Measurements from ENCODE around the gene SLAMF1. TPM values are rescaled to one million over a fixed set of nuclear protein-coding genes. Genes with fewer than 3 reads are reported as not detected.
"Not testable (repeated sequence)": the region's sequence is repeated elsewhere in the genome, so short reads cannot be mapped to it uniquely, and the experiment has no call there.

The SLAMF1 gene
- total RNA-seq, 1 donor from 2014 or later = 0.84 TPM

DNA sequence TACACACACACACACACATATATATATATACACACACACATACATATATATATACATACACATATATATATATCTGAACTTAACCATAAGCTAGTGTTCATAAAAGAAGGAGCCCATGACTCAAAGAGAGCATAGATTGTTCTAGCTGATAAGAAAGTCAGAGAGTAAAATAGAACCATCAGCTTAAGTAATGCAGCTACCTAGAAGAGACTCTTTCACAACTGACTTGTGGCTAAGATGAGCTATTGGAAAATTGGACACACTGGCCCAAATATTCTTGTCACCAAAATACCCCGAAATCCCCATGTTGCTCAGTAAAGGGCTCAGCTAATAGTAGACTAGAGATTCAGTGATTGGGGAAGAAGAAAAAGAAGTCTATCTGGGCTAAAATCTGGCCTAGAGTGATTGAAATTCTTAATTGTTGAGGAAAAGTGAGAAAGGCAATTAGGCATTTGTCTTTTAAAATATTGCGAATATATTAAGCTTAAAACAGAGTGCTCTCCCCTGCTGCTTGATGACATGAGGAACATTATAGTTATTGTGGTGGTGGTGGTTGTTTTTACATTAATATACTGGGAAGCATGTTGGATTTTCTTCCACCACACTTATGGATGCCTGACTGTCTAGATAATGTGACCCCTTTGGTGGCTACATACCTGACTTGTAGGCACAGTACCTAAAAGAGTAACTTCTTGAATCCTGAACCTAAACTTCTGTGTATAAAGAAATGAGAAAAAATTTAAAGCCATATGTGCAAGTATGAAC is 6.3 kb downstream of the SLAMF1 start:
- DNase-seq (ENCODE audit: low spot score) = no peak

DNA sequence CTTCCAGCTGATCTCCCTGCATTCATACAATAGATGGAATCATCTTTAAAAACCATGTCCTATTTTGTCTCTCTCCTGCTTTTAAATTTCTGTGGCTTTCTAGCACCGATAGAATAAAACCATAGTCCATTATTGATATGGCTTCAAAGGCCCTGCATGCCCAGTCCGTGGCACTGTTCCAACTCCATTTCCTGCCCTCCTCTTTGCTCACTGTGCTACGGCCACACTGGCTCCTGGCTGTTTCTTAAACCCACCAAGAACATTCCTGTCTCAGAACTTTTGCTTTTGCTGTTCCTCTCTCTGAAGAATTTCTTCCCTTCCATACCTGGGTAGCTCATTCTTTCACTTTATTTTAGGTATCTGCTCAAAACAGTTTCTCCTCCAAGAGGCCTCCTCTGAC is 7.2 kb downstream of the SLAMF1 start:
- DNase-seq (ENCODE audit: low spot score) = no peak

DNA sequence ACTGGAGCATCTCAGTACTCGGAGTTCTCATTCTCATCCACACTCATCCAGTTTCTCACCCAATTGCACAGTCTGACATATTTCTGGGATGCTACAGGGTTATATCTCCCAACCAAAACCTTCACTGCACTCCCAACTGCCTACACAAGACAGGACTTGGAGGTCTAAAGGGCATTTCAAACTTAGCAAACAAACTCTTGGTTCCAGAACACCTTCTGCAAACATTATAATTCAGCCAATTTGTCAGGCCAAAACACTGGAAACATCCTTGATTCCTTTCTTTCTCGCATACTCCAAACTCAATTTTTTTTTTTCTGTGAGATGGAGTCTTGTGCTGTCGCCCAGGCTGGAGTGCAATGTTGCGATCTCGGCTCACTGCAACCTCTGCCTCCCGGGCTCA is 7.9 kb downstream of the SLAMF1 start:
- no peak for DNase-seq (ENCODE audit: low spot score)

DNA sequence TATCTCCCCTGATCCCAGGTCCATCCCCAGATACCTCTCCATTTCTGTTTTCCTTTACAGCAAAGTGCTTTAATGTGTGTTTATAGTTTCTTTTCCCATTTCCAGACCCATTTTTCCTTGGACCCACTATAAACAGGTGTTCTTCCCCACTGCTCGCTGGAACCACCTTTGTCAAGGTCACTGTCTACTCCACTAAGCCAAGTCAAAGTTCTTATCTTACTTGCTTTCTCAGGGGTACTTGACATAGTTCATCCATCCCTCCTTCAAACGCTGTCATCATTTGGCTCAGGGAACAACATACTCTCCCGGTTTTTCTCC is 8.3 kb downstream of the SLAMF1 start:
- DNase-seq (ENCODE audit: low spot score) = no peak

DNA sequence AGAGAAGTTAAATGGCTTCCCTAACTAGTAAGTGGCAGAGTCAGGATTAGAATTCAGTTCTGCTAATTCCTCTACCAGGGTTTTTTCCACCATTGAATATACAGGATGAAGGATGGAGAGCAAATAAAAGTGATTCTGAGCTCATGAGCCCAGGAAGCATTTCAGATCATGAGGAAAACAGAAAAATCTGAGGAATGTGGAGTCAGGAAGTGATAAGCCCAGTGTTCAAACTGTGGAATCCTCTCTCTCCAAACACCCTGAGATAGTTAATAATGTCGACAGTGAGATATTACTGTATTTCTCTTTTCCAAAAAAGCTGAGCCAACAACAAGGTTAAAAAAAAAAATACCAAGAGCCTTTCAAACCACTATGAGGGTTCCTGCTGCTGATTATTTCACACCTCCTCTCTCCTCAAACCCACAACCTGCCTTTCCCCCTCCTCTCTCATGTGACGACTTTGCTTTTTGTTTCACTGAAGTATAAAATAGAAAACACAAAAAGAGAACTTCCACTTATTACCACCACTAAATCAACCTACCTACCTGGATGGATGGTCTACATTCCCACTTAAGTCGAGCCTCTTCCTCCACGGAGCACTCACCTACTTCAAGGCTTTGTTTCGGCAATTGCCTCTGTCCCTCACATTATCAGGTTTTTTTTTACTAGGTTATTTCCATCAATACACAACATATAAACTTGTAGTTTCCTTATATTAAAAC is 8.9 kb downstream of the SLAMF1 start:
- DNase-seq (ENCODE audit: low spot score) = no peak

DNA sequence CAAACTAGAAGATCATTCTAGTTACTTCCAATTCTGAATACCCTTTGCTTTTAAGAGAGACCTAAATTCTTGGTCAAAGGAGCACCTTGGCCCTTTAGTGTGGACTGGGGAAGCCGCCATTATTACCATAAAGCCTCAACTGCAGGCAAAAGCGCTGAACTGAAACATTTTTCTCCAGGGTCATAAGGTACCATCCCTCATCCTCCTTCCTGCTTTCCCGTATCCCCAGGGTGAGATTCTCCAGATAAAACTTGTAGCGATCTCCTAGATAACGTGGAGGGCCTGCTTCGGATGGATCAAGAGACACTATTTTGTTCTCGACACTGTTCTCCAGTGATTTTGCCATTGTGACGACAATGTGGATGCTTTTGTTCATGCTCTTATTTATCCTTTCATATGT is 9.8 kb downstream of the SLAMF1 start:
- DNase-seq (ENCODE audit: low spot score) = no peak

DNA sequence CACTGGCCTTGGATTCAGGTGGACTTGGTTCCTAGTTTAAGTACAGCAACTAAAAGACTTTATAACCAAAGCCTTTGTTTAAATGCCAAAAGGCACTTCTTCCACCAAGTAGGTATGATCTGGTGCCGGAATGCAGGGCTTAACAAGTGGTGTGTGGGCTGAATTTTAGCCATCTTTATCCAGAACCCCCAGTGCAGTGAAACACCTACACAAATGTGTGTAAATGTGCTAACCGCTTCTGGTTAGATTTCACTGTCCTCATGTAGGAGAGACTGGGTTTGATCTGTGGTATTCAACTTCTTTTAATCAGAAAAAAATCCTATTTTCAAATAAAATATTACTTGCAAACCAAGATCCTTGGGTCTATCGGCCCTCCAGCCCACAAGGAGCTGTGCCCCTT is 10.3 kb downstream of the SLAMF1 start:
- DNase-seq (ENCODE audit: low spot score) = no peak

DNA sequence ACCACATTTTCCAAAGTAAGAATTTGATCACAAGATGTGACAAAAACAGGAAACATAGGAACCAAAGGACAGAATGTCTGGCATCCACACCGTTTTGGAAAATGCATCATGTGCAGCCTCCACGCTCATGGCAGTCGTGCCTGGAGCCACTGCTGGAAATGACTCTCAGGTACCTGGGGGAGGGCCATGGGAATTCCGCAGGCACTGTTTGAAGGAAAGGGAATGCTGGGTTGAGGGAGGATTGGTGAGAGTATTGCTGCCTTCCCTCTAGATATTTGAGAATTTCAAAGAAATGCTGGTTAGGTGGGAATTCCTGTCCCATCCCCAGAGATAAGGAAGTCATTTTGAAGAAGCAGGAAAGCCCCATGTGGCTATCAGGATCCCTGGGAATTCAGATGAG is 10.8 kb downstream of the SLAMF1 start:
- no peak for DNase-seq (ENCODE audit: low spot score)

DNA sequence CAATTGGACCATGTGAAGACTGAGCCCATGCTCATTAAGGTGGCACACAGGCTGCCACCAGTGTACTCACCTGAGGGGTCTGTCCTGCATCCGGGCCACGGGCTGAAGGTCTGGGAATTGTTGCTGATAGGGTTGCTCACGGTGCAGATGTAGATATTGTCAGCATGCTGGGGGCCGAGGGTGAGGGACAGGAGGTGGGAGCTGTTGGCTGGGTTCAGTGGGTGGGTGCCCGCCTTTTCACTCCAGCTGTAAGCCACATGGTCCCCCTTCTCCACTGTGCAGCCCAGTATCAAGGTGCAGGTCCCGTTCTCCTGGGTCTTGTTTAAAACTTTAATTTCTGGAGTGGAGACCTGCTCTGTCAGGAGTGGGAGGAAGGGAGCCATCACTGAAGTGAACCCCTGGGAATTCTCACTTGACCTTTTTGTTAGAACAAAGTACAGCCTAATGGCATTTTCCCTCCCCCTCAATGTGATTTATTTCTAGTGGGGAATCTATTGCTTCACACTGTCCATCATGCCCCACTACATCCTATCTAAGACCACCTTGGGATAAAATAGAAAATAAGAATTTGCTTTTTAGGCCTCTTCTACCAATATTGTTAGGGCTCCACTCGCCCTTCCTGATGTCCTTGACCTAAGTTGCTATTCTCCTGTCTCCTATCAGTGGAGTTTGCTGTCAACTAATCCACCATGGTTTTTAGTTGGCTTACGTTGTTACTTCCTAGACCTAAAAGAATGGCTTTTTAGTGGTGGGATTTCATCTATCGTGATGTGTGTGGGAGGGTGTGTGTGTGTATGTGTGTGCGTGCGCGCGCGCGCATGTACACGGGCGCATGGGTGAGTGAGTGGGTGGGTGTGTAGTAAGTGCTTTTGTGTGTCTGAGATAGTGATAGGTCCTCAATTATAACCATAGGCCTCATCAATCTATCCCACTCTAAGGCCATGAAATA is 12.0 kb downstream of the SLAMF1 start:
- no peak for DNase-seq (ENCODE audit: low spot score)

DNA sequence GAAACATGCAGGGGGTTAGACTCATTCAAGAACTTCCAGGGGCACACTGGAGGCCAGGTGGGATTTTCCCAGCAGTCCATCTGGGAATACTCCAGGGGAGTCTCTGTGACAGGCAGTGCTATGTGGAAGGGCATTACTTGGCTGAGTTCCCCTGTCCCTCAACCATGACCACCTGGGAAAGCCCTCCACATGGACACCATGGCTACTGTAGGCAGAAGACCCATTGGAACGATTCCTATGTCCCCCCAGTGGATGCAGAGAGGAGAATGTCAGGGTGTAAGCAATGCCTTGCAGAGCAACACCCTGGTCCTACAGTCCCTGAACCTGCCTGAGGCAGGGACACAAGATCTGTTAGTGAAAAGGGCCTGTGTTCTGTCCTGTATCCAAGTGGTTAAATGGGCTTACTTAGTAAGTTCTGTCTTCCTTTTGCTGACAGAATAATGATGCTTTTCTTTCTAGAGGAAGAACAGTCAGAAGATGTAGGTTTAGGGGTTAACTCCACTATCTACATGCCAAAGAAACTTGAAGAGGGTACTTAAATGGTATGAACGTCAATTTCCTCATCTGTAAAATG is 13.4 kb downstream of the SLAMF1 start:
- no peak for DNase-seq (ENCODE audit: low spot score)

DNA sequence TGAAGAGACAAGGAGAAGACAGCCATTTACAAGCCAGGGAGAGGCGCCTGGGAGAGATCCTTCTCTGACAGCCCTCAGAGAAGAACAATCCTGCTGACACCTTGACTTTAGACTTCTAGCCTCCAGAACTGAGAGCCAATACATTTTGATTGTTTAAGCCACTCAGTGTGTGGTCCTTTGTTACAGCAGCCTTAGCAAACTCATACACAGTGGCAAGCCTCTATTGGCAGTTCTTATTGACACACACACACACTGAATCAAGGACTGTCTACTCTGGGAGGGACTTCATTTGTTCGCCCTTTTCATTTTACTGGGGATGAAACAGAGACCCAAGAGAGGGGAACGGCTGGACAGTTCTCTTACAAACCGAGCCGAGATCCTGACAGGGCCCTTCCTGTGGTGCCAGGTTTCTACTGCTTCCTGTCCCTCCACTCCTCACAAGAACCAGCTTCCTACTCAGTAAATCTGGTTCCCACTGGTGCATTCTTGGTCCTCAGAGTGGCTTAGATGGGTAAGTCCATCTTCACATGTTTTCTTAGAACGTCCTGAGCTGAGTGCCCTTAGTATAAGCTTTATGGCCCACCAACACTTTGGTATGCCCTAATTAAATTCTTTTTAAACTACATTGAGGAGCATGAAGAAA is 14.7 kb downstream of the SLAMF1 start:
- no peak for DNase-seq (ENCODE audit: low spot score)

DNA sequence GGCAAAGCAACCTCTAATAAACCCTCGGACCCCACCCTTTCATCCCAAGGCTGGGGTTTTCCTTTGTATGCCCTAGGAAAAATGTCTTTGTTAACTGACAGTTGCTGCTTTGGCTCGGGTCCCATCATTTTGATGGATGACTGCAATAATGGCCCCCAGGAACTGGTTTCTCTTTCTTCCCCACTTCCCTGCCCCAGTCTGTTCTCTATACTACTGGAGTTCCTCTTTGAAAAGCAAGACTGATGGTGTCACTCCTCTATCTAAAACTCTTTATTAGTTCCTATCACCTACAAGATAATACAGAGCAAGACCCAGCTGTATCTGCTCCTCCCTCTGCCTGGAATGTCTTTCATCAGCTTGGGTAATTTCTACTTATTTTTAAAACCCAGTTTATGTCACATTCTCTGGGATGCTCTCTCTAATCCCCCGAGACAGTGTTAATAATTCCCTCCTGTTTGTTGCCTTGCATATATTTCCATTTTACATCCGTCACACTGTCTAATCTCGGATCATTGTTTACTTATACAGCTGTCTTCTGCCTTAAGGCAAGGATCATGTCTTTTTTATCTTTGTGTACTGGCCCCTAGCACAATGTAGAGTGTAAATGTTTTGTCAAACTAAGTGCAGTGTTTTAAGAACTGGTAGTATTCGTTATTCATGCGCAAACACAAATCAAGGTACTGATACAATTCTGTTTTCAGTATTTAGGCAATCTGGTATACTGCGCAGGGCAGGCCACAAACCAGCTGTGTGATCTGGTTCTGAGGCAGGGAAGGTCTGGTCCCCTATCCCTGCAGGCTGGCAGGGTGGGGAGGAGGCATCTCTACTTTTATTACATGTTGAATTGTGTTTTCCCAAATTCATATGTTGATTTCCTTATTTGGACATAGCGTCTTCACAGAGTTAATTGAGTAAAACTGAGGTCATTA is 16.1 kb downstream of the SLAMF1 start:
- DNase-seq (ENCODE audit: low spot score) = no peak

DNA sequence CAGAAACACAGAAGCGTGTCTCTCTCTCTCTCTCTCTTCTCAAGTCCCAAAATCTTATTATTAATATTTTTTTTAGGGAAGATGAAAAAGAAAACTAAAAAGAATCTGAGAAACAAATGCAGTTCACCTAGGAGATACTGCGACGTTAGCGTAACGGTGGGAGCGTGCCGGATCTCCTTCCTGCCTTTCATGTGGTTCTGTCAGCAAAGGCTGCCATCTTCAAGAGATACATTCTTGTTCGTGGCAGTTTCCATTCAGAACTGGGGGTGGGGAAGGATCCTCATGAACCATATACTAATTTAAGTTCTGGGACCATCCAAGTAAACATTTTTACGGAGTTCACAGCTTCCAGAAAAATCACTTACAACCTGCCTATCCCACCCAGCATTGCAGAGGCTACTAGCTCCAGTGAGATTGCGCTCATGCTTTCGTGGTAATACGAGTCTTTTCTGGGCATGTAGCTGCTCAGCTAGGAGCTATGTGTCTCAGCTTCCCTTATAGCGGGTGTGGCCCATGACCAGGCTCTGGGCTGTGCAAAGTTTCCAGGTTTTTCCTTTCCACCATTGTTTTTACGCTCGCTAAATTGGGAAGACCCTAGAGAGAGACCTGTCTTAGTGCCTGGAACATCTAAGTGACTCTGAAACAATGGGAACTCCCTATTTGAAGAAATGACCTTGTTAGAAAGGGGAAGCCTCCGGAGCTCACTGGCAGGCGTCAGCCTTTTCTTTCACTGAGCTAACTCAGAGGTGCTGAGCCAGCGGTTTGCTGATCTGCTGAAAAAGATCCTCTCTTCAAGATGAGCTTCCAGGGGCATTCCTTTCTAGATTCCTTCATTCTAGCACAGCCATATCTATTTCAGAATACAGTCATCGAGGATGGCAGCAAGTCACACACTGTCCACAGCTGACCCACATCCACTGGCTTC is 17.3 kb downstream of the SLAMF1 start:
- DNase-seq (ENCODE audit: low spot score) = no peak

DNA sequence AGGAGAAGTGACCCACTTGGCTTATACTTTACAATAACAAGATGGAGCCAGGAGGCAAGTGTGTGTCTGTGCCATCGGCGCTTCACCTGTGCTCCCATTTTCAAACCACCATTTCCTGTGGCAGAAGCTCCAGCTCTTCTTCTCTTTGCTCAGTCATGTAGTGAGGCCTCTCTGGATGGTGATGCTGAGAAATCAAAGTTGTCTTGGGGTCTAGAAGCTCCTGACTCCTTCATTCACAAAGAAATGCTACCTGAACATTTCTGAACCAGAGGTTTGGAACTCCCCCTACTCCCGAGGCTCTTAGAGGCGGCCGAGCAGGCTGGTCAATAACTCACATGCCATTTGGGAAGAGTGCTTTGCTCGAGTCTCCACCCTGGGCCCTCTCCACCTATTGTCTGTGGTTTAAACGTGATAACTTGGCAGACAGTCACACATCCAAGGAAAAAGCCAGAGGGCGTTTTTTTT is 18.0 kb downstream of the SLAMF1 start:
- DNase-seq (ENCODE audit: low spot score) = no peak

DNA sequence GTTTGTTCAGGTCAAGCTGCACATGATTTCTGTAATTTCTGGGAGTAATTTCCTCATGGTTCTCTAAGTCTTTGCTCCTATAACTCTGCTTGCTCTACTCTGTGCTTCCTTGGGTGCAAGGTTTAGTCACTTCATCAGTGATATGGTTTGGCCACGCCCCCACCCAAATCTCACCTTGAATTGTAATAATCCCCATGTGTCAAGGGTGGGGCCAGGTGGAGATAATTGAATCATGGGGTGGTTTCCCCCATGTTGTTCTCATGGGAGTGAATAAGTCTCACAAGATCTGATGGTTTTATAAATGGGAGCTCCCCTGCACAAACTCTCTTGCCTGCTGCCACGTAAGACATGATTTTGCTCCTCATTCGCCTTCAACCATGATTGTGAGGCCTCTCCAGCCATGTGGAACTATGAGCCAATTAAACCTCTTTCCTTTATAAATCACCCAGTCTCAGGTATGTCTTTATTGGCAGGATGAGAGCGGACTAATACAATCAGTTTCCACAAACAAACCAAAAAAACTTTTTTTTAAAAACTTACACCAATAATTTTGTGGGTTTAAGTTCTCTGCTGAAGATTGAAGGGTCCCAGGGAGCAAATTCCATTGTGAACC is 19.1 kb downstream of the SLAMF1 start:
- not testable (repeated sequence) for DNase-seq (ENCODE audit: low spot score)

DNA sequence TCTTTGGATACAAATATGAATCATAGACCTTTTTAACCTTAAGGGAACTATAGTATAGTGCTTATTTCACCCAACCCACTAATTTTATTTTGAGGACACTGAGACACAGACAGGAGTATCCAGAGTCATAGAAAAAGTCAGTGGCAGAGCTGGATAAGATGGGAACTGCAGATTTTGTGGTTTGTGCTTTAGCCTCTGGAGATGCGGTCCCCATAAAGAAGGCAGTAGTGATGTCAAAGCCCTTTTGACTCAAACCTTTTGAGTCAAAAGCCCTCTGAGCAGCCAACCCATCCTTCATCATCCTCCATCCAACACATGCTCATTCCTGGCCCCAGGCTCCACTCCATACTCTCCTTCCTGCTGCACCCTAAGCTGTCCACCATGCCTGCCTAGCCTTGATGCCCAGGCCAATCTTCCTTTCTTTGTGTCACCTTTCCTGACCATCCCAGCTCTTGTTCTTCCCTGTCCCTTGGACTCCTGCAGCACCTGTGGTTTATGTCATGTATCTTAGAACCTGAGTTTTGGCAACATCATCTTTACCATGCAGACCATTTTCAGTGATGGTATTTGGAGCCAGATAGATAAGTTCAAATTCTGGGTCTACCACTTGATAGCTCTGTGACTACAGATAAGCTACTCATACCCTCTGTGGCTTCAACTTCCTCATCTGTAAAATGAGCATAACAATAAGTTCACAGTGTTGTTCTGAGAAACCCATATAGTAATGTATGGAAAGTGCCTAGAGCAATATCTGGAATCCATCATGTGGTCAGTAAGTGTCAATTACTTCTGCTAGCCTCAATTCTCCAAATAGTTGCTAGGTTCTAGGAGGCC is 20.1 kb downstream of the SLAMF1 start:
- DNase-seq (ENCODE audit: low spot score) = no peak

DNA sequence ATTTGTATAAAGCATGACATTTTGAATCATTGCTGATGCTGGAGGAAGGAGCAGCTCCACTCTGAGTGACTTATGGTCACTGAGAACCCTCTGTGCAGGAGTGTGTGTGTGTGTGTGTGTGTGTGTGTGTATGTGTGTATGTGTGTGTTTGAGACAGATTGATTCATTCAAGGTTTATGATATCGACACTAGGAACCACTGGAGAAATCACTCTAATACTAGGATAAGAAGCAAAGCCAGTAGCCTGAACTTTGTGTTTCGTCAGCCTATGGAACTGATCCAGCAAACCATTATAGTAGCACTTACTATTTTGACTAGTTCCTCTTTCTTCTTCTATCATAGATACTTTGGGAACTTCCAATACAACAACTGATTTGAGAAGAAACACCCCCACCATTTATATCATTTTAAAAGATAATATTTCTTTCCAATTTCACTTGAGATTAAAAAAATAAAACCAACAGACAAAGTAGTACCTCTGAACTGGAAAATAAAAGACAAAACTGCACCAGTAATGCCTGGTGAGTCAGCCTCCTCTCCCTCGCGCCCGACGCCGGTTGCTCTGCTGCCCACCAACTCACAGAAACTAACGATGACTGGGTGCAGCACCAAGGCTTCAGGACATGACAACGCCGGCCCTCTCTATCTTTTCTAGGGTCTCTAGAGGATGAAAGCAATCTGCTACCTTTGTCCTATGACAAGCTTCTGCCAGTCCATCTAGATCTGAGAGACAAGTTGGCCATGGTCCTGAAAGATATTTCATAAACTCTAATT is 20.9 kb downstream of the SLAMF1 start:
- DNase-seq (ENCODE audit: low spot score) = no peak

Measured in mesenteric fat pad (tissue), 1 donor.